HCT116 (cell line): ENCODE results near the gene HYAL2. TPM values are rescaled to one million over a fixed set of nuclear protein-coding genes. Genes with fewer than 3 reads are reported as not detected.

ENCODE experiments used
- ATAC-seq: fragments of 200-7000 bp; cut with Tn5 transposase; 2 replicates; pipeline ENCODE4 v1.9.1; 2020; ENCODE audit warnings: mild to moderate bottlenecking, moderate library complexity
- BruUV-seq: library from RNA; stranded (reverse); fragments of 400-500 nt; replicated peaks from 2 replicates; lab custom pipeline; 2021; lab: Mats Ljungman, UMichigan
- CTCF ChIA-PET: fragments of 300-600 bp; sonication (Branson Sonifier 250); formaldehyde crosslinking; loops from one replicate; lab custom pipeline; 2021; ENCODE audit warnings: antibody characterized with exemption; lab: Charles Lee
- POLR2A ChIA-PET: fragments of 300-600, 350-600 bp; sonication (Branson Sonifier 250); formaldehyde crosslinking; loops from one replicate; lab custom pipeline; 2021; ENCODE audit warnings: antibody characterized with exemption; lab: Charles Lee
- RAD21 ChIA-PET, 2 experiments: fragments of 300-600 bp; sonication (Branson Sonifier 250); formaldehyde crosslinking; loops; one replicate each; lab custom pipeline; 2023; ENCODE audit warnings: low total read pairs in 2 of 2; ENCODE audit not compliant: uncharacterized antibody in 2 of 2, unreplicated experiment in 2 of 2, low non-redundant PET in 1 of 2; lab: Charles Lee
- DNase-seq: peaks from one replicate; pipeline ENCODE4 v3.0.0-alpha.2; 2010; ENCODE audit warnings: low read depth, low spot score
- H2AFZ ChIP-seq: fragments of 200-600 bp; shearing (Covaris generic), sonication (generic); 2 replicates; pipeline ENCODE4 v1.6.1; 2017; ENCODE audit warnings: low read depth, mixed run types, mixed read lengths, antibody characterized with exemption, low read length; ENCODE audit not compliant: poor library complexity, severe bottlenecking
- H3K27ac ChIP-seq: 2 replicates; pipeline ENCODE4 v1.5.1; 2012; ENCODE audit warnings: low read depth, low read length
- H3K27me3 ChIP-seq: fragments of 200-600 bp; sonication (generic); 2 replicates; pipeline ENCODE4 v1.6.1; 2016; ENCODE audit warnings: mixed run types, low read length, mixed read lengths; ENCODE audit not compliant: insufficient read depth
- H3K36me3 ChIP-seq, 2 experiments: fragments of 200-500 bp in 1 of 2; fragments of 200-600 bp in 1 of 2; sonication (Bioruptor generic) in 1 of 2; sonication (generic) in 1 of 2; 2 replicates each; pipeline versions ENCODE4 v1.5.1 to v1.6.1; 2014 to 2016; ENCODE audit warnings: low read length in 2 of 2, inconsistent platforms in 1 of 2, mixed read lengths in 1 of 2, mixed run types in 1 of 2; ENCODE audit not compliant: insufficient read depth in 2 of 2, control insufficient read depth in 1 of 2
- H3K4me1 ChIP-seq, 2 experiments: fragments of 200-600 bp in 1 of 2; sonication (generic) in 1 of 2; 2 replicates each; pipeline versions ENCODE4 v1.5.1 to v1.6.1; 2012 to 2017; ENCODE audit warnings: low read length in 2 of 2, inconsistent platforms in 1 of 2, mild to moderate bottlenecking in 1 of 2, mixed read lengths in 1 of 2, mixed run types in 1 of 2, moderate library complexity in 1 of 2; ENCODE audit not compliant: insufficient read depth in 2 of 2, control insufficient read depth in 1 of 2
- H3K4me2 ChIP-seq: fragments of 200-600 bp; sonication (generic); 2 replicates; pipeline ENCODE4 v1.6.1; 2017; ENCODE audit warnings: mixed run types, low read length, mixed read lengths
- H3K4me3 ChIP-seq, 2 experiments: fragments of 200-600 bp in 1 of 2; sonication (generic) in 1 of 2; replicated peaks in 1 of 2; 2 replicates each; pipeline ENCODE4 v1.5.1; 2011 to 2016; ENCODE audit warnings: low read length in 2 of 2, control low read depth in 1 of 2, low read depth in 1 of 2, mild to moderate bottlenecking in 1 of 2, mixed read lengths in 1 of 2, mixed run types in 1 of 2
- H3K79me2 ChIP-seq: fragments of 200-600 bp; sonication (generic); 2 replicates; pipeline ENCODE4 v1.6.1; 2017; ENCODE audit warnings: mild to moderate bottlenecking, mixed run types, low read length, moderate library complexity, mixed read lengths; ENCODE audit not compliant: insufficient read depth
- H3K9ac ChIP-seq: fragments of 200-600 bp; sonication (generic); 2 replicates; pipeline ENCODE4 v1.6.1; 2016; ENCODE audit warnings: low read length, mixed read lengths
- H3K9me2 ChIP-seq: fragments of 200-600 bp; sonication (generic), shearing (Covaris generic); 2 replicates; pipeline ENCODE4 v1.6.1; 2017; ENCODE audit warnings: mixed run types, mild to moderate bottlenecking, moderate library complexity; ENCODE audit not compliant: insufficient read depth
- H3K9me3 ChIP-seq, 2 experiments: fragments of 200-500 bp in 1 of 2; fragments of 200-600 bp in 1 of 2; sonication (Bioruptor generic) in 1 of 2; sonication (generic) in 1 of 2; 2 replicates each; pipeline ENCODE4 v1.6.1; 2014 to 2017; ENCODE audit warnings: low read length in 2 of 2, mixed read lengths in 2 of 2, inconsistent platforms in 1 of 2, low read depth in 1 of 2, mild to moderate bottlenecking in 1 of 2, mixed run types in 1 of 2, moderate library complexity in 1 of 2; ENCODE audit not compliant: control insufficient read depth in 1 of 2, insufficient read depth in 1 of 2
- H4K20me1 ChIP-seq: fragments of 200-600 bp; sonication (generic), shearing (Covaris generic); 2 replicates; pipeline ENCODE4 v1.6.1; 2017; ENCODE audit warnings: mixed run types, mild to moderate bottlenecking, moderate library complexity; ENCODE audit not compliant: insufficient read depth
- ATF3 ChIP-seq: IDR thresholded peaks from 2 replicates; pipeline ENCODE4 v1.6.1; 2012
- CBX3 ChIP-seq: IDR thresholded peaks from 2 replicates; pipeline ENCODE4 v1.6.1; 2012; ENCODE audit warnings: low read depth
- CTCF ChIP-seq, 3 experiments: fragments of 200-600 bp in 1 of 3; sonication (generic) in 1 of 3; IDR thresholded peaks in 2 of 3; conservative IDR thresholded peaks in 1 of 3; 2 replicates each; pipeline ENCODE4 v1.5.1; 2012 to 2017; ENCODE audit warnings: low read depth in 2 of 3, low read length in 2 of 3, antibody characterized with exemption in 1 of 3, borderline replicate concordance in 1 of 3, control low read depth in 1 of 3, mild to moderate bottlenecking in 1 of 3, mixed read lengths in 1 of 3, mixed run types in 1 of 3, moderate library complexity in 1 of 3; ENCODE audit not compliant: insufficient read depth in 1 of 3
- EGR1 ChIP-seq: IDR thresholded peaks from 2 replicates; pipeline ENCODE4 v1.6.1; 2012; ENCODE audit warnings: low read depth
- EZH2 ChIP-seq: fragments of 200-600 bp; sonication (generic); IDR thresholded peaks from 2 replicates; pipeline ENCODE4 v1.6.1; 2017; ENCODE audit warnings: antibody characterized with exemption, mixed run types
- EZH2phosphoT487 ChIP-seq: fragments of 200-600 bp; IDR thresholded peaks from 2 replicates; pipeline ENCODE4 v1.6.1; 2018; ENCODE audit warnings: antibody characterized with exemption, borderline replicate concordance
- FOSL1 ChIP-seq: IDR thresholded peaks from 2 replicates; pipeline ENCODE4 v1.6.1; 2012; ENCODE audit warnings: low read depth
- JUND ChIP-seq: IDR thresholded peaks from 2 replicates; pipeline ENCODE4 v1.6.1; 2012
- POLR2A ChIP-seq: IDR thresholded peaks from 2 replicates; pipeline ENCODE4 v1.7.0; 2011; ENCODE audit warnings: borderline replicate concordance; ENCODE audit not compliant: insufficient read depth, insufficient read length; ENCODE audit errors: extremely low read depth
- RAD21 ChIP-seq: IDR thresholded peaks from 2 replicates; pipeline ENCODE4 v1.6.1; 2012; ENCODE audit warnings: low read depth, mild to moderate bottlenecking
- SIN3A ChIP-seq: IDR thresholded peaks from 2 replicates; pipeline ENCODE4 v1.6.1; 2012; ENCODE audit warnings: low read depth
- SP1 ChIP-seq: IDR thresholded peaks from 2 replicates; pipeline ENCODE4 v1.6.1; 2012; ENCODE audit warnings: low read depth
- TCF7L2 ChIP-seq: IDR thresholded peaks from 2 replicates; pipeline ENCODE4 v1.7.0; 2011; ENCODE audit warnings: borderline replicate concordance, inconsistent platforms; ENCODE audit not compliant: insufficient read depth, insufficient read length; ENCODE audit errors: extremely low read depth
- YY1 ChIP-seq: IDR thresholded peaks from 2 replicates; pipeline ENCODE4 v1.6.1; 2011; ENCODE audit warnings: low read length, low read depth, moderate library complexity, mild to moderate bottlenecking; ENCODE audit not compliant: insufficient replicate concordance; ENCODE audit errors: extremely low read depth
- ZBTB33 ChIP-seq: IDR thresholded peaks from 2 replicates; pipeline ENCODE4 v1.6.1; 2011; ENCODE audit warnings: mild to moderate bottlenecking, low read length, moderate library complexity; ENCODE audit not compliant: insufficient replicate concordance; ENCODE audit errors: extremely low read depth
- ZFX ChIP-seq: fragments of 450-650 bp; IDR thresholded peaks from 2 replicates; pipeline ENCODE4 v1.6.1; 2017
- intact Hi-C: fragments of 100-400 bp; cut with micrococcal nuclease; formaldehyde crosslinking; loops from 2 replicates; pipeline ENCODE4 v1.10.0; 2022
- total RNA-seq: library from RNA; stranded (reverse); gene quantifications from one replicate; pipeline ENCODE4 v1.2.1, GENCODE V29; 2021; ENCODE audit not compliant: unreplicated experiment

Gene HYAL2
- total RNA-seq, 1 experiment from 2014 or later = 42.2 TPM

- H3K4me3 ChIP-seq = no peak overlapping the region
- peaks cover 42% of the 10 kb centered on the region for H3K79me2 ChIP-seq
- no peak for DNase-seq
- H3K9me2 ChIP-seq = no peaks in the 10 kb centered on the region
- POLR2A ChIA-PET = interaction anchor here (1.2 kb wide), 1 partner anchor 56 kb away, joined by 3 read pairs; no protein-coding TSS in a partner anchor
- BruUV-seq = no TSS peak
- no peak for ATAC-seq
- intact Hi-C loops = no loop called here
- peaks cover 11 to 17% of the 10 kb centered on the region in 2 experiments for H3K4me1 ChIP-seq
- H3K9ac ChIP-seq = no peak overlapping the region
- no peak overlapping the region for H3K4me2 ChIP-seq
- no peak overlapping the region for H3K27ac ChIP-seq
- CTCF ChIA-PET = no interaction called here
- RAD21 ChIA-PET = interaction anchor here in 1 of 2 experiments (0.6 kb wide), 1 partner anchor 14 kb away, joined by 3 read pairs; no protein-coding TSS in a partner anchor
- peaks cover 23 to 45% of the 10 kb centered on the region in 2 experiments for H3K36me3 ChIP-seq
- H3K9me3 ChIP-seq = no peaks in the 10 kb centered on the region
- H4K20me1 ChIP-seq = no peaks in the 10 kb centered on the region
- no peak for TF ChIP-seq SP1
- TF ChIP-seq ZBTB33 = no peak
- no peak for TF ChIP-seq ZFX
- no peak for TF ChIP-seq CBX3
- TF ChIP-seq POLR2A = no peak
- TF ChIP-seq TCF7L2 = no peak
- TF ChIP-seq FOSL1 = no peak
- TF ChIP-seq EZH2 = no peak
- TF ChIP-seq EZH2phosphoT487 = no peak
- no peak for TF ChIP-seq JUND
- TF ChIP-seq YY1 = no peak
- no peak for TF ChIP-seq CTCF (IDR thresholded peaks at IDR 0.05 in 2 of 3, conservative IDR thresholded peaks at IDR 0.05 in 1 of 3; ENCODE audit: borderline replicate concordance in 1 of 3, insufficient read depth in 1 of 3, low read depth in 2 of 3, low read length in 2 of 3)
- TF ChIP-seq ATF3 = no peak
- TF ChIP-seq EGR1 = no peak
- no peak for TF ChIP-seq SIN3A
- no peak for TF ChIP-seq RAD21
- no peaks in the 10 kb centered on the region for H3K27me3 ChIP-seq
- no peak overlapping the region for H2AFZ ChIP-seq
These were observed 33.4 kb downstream of the HYAL2 start for GRCh38 chr3:50289130-50289529.
